ENCODE results near the gene NUP205.

- TF ChIP-seq, protein P1, sequence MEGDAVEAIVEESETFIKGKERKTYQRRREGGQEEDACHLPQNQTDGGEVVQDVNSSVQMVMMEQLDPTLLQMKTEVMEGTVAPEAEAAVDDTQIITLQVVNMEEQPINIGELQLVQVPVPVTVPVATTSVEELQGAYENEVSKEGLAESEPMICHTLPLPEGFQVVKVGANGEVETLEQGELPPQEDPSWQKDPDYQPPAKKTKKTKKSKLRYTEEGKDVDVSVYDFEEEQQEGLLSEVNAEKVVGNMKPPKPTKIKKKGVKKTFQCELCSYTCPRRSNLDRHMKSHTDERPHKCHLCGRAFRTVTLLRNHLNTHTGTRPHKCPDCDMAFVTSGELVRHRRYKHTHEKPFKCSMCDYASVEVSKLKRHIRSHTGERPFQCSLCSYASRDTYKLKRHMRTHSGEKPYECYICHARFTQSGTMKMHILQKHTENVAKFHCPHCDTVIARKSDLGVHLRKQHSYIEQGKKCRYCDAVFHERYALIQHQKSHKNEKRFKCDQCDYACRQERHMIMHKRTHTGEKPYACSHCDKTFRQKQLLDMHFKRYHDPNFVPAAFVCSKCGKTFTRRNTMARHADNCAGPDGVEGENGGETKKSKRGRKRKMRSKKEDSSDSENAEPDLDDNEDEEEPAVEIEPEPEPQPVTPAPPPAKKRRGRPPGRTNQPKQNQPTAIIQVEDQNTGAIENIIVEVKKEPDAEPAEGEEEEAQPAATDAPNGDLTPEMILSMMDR (conservative IDR thresholded peaks at IDR 0.05; ENCODE audit: low read depth, low read length) = no peak
- TF ChIP-seq EZH2phosphoT487 (IDR thresholded peaks at IDR 0.05; ENCODE audit: borderline replicate concordance, low read length) = no peak
- no peak for TF ChIP-seq EZH2 (IDR thresholded peaks at IDR 0.05; ENCODE audit: low read length, unreplicated experiment)
Observed at GRCh38 chr7:135552148-135552547, 5.6 kb upstream of the NUP205 start.
